ENCODE data around the gene CHRNE.

CHRNE gene

DNA sequence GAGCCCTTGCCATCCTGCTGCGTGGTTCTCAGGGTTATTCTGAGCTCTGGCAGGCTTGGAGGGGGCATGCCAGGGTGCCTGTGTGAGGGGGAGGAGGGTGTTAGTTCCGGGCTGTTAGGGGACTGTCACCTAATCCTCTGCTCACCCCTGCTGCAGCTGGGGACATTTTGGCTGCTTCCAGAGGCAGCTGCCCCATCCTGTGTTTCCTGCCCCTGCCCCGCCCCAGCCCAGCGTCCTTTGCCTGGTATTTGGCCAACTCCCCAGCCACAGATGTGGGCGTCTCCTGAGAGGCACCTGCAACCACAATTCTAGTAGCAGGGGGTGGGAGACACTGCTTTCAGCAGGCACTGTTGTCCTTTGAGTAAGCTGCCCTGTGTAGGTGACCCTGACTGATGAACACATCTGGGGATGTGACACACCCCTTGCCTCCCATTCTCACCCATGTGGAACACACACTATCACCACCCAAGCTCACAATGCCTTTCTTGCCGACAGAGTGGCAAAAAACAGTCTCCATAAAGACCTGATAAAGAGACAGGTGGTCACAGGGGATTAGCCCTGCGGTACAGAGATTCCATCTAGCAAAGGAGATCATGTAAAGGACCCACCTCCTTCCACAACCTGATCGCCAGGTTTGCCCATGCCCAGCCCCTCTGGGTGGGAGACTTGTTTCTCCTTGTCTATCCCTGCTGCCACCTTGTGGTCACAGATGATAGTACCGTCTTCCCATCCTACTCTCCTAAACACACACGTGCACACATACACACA is at the start of gene CHRNE:
Gene CHRNE, minus strand, starts transcription at position 48 of the 768 bp plus-strand sequence. Its CDS starts 35 bp downstream, at position 13.
- H3K79me2 ChIP-seq (ENCODE audit: insufficient read depth, low read length): no peaks in the 10 kb centered on the region
- H2AFZ ChIP-seq (ENCODE audit: low read length): peak within 1 kb of the TSS; percentile 57
- TF ChIP-seq, protein P1, sequence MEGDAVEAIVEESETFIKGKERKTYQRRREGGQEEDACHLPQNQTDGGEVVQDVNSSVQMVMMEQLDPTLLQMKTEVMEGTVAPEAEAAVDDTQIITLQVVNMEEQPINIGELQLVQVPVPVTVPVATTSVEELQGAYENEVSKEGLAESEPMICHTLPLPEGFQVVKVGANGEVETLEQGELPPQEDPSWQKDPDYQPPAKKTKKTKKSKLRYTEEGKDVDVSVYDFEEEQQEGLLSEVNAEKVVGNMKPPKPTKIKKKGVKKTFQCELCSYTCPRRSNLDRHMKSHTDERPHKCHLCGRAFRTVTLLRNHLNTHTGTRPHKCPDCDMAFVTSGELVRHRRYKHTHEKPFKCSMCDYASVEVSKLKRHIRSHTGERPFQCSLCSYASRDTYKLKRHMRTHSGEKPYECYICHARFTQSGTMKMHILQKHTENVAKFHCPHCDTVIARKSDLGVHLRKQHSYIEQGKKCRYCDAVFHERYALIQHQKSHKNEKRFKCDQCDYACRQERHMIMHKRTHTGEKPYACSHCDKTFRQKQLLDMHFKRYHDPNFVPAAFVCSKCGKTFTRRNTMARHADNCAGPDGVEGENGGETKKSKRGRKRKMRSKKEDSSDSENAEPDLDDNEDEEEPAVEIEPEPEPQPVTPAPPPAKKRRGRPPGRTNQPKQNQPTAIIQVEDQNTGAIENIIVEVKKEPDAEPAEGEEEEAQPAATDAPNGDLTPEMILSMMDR (conservative IDR thresholded peaks at IDR 0.05; ENCODE audit: low read length): peak; percentile 83
- no peak for TF ChIP-seq EZH2phosphoT487 (IDR thresholded peaks at IDR 0.05; ENCODE audit: borderline replicate concordance)
- no peaks in the 10 kb centered on the region for H3K9me2 ChIP-seq (replicated peaks; ENCODE audit: low read depth, low read length)
- H4K20me1 ChIP-seq (ENCODE audit: insufficient read depth, low read length, poor library complexity, severe bottlenecking): no peaks in the 10 kb centered on the region
- peak within 1 kb of the TSS; percentile 82 for H3K4me2 ChIP-seq (ENCODE audit: low read depth, low read length, poor library complexity, severe bottlenecking)
- H3K4me3 ChIP-seq (ENCODE audit: low read length, poor library complexity, severe bottlenecking): peak within 1 kb of the TSS; percentile 51
- no peak within 1 kb of the TSS for H3K9ac ChIP-seq (ENCODE audit: low read depth, low read length, poor library complexity, severe bottlenecking)
- H3K9me3 ChIP-seq (ENCODE audit: insufficient read depth, low read depth, low read length): no peaks in the 10 kb centered on the region
- H3F3A ChIP-seq (ENCODE audit: low read depth): no peaks in the 10 kb centered on the region
- peaks cover 8% of the 10 kb centered on the region for H3K4me1 ChIP-seq (ENCODE audit: insufficient read depth, low read length, poor library complexity, severe bottlenecking)
- no peaks in the 10 kb centered on the region for H3K27me3 ChIP-seq (ENCODE audit: insufficient read depth, low read length, poor library complexity, severe bottlenecking)
- H3K36me3 ChIP-seq (ENCODE audit: insufficient read depth, low read length): no peaks in the 10 kb centered on the region

DNA sequence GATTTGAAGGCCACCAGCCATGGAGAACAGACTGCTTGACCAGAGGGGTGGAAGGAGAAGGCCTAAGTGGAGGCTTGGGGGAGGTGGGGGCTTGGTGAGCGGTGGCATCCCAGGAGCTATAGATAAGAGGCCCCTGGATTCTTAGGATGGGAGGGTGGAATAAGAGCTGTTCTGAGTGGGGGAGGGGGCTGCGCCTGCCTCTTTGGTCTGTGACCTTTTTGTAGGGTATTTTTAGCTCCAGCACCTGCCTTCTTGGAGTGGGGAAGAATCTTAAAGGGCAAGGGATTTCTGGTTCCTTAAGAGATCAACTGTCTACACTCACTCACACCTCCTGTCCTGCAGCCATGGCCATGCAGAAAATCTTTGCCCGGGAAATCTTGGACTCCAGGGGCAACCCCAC is 48.6 kb upstream of the CHRNE start:
- TF ChIP-seq, protein P1 (conservative IDR thresholded peaks at IDR 0.05; ENCODE audit: low read length): no peak
- no peak for TF ChIP-seq EZH2phosphoT487 (IDR thresholded peaks at IDR 0.05; ENCODE audit: borderline replicate concordance)
- Histone ChIP-seq H3K9me2 (replicated peaks; ENCODE audit: low read depth, low read length) (no peaks in the 10 kb centered on the region), H3K36me3 (ENCODE audit: insufficient read depth, low read length) (peaks cover 10% of the 10 kb centered on the region), H4K20me1 (ENCODE audit: insufficient read depth, low read length, poor library complexity, severe bottlenecking) (peaks cover 17% of the 10 kb centered on the region), H3K27me3 (ENCODE audit: insufficient read depth, low read length, poor library complexity, severe bottlenecking) (peaks cover 14% of the 10 kb centered on the region), H3K4me2 (ENCODE audit: low read depth, low read length, poor library complexity, severe bottlenecking) (peak overlapping the region; percentile 91), H3K4me1 (ENCODE audit: insufficient read depth, low read length, poor library complexity, severe bottlenecking) (peaks cover 23% of the 10 kb centered on the region), H3K9me3 (ENCODE audit: insufficient read depth, low read depth, low read length) (no peaks in the 10 kb centered on the region), H3F3A (ENCODE audit: low read depth) (peaks cover 19% of the 10 kb centered on the region), H3K4me3 (ENCODE audit: low read length, poor library complexity, severe bottlenecking) (peak overlapping the region; percentile 90), H3K79me2 (ENCODE audit: insufficient read depth, low read length) (peaks cover 37% of the 10 kb centered on the region), H2AFZ (ENCODE audit: low read length) (no peak overlapping the region), H3K9ac (ENCODE audit: low read depth, low read length, poor library complexity, severe bottlenecking) (peak overlapping the region; percentile 99)

- Histone ChIP-seq H3F3A (ENCODE audit: low read depth) (peaks cover 24% of the 10 kb centered on the region), H4K20me1 (ENCODE audit: insufficient read depth, low read length, poor library complexity, severe bottlenecking) (peaks cover 24% of the 10 kb centered on the region), H3K4me3 (ENCODE audit: low read length, poor library complexity, severe bottlenecking) (peak within 1 kb of the TSS; percentile 90), H3K79me2 (ENCODE audit: insufficient read depth, low read length) (peaks cover 44% of the 10 kb centered on the region), H3K36me3 (ENCODE audit: insufficient read depth, low read length) (peaks cover 16% of the 10 kb centered on the region), H3K9me2 (replicated peaks; ENCODE audit: low read depth, low read length) (no peaks in the 10 kb centered on the region), H3K9me3 (ENCODE audit: insufficient read depth, low read depth, low read length) (no peaks in the 10 kb centered on the region), H3K4me1 (ENCODE audit: insufficient read depth, low read length, poor library complexity, severe bottlenecking) (peaks cover 20% of the 10 kb centered on the region), H2AFZ (ENCODE audit: low read length) (no peak within 1 kb of the TSS), H3K4me2 (ENCODE audit: low read depth, low read length, poor library complexity, severe bottlenecking) (peak within 1 kb of the TSS; percentile 91), H3K27me3 (ENCODE audit: insufficient read depth, low read length, poor library complexity, severe bottlenecking) (peaks cover 14% of the 10 kb centered on the region), H3K9ac (ENCODE audit: low read depth, low read length, poor library complexity, severe bottlenecking) (peak within 1 kb of the TSS; percentile 99)
- TF ChIP-seq EZH2phosphoT487 (IDR thresholded peaks at IDR 0.05; ENCODE audit: borderline replicate concordance): no peak
- TF ChIP-seq, protein P1 (conservative IDR thresholded peaks at IDR 0.05; ENCODE audit: low read length): no peak
Observed at GRCh38 chr17:4950746-4951204, 47.9 kb upstream of the CHRNE start, which contains the start of gene ENO3. Gene ENO3 (plus strand): TSS chr17:4951119. CDS start chr17:4951830, 711 bp downstream.
